ENCODE measurements around the gene NME7.
"Not testable (repeated sequence)": the region's sequence is repeated elsewhere in the genome, so short reads cannot be mapped to it uniquely, and the experiment has no call there.

Gene NME7

GRCh38 chr1:169148472-169149252 is 218.9 kb downstream of the NME7 start:
- no peak for DNase-seq

GRCh38 chr1:169146576-169147214 is 220.9 kb downstream of the NME7 start:
- DNase-seq = no peak

GRCh38 chr1:169144941-169145626 is 222.5 kb downstream of the NME7 start:
- no peak for DNase-seq

GRCh38 chr1:169143984-169144383 is 223.6 kb downstream of the NME7 start:
- no peak for DNase-seq

- no peak for DNase-seq
Observed at GRCh38 chr1:169143346-169143745, 224.3 kb downstream of the NME7 start.

- no peak for DNase-seq
Observed at GRCh38 chr1:169142129-169142528, 225.5 kb downstream of the NME7 start.

GRCh38 chr1:169141356-169141755 is 226.2 kb downstream of the NME7 start:
- no peak for DNase-seq

- no peak for DNase-seq
Observed at GRCh38 chr1:169138866-169139670, 228.5 kb downstream of the NME7 start.

- no peak for DNase-seq
Observed at GRCh38 chr1:169137357-169137756, 230.2 kb downstream of the NME7 start.

GRCh38 chr1:169133801-169134502 is 233.6 kb downstream of the NME7 start:
- DNase-seq = no peak

- DNase-seq = no peak
Observed at GRCh38 chr1:169133228-169133576, 234.4 kb downstream of the NME7 start.

GRCh38 chr1:169132512-169133227 is 234.9 kb downstream of the NME7 start:
- DNase-seq = no peak

- DNase-seq = no peak
Observed at GRCh38 chr1:169130683-169131082, 236.9 kb downstream of the NME7 start.

- no peak for DNase-seq
Observed at GRCh38 chr1:169129109-169129784, 238.3 kb downstream of the NME7 start.

GRCh38 chr1:169128562-169128961 is 239.0 kb downstream of the NME7 start:
- DNase-seq = no peak

- no peak for DNase-seq
Observed at GRCh38 chr1:169127305-169127704, 240.3 kb downstream of the NME7 start.

- no peak for DNase-seq
Observed at GRCh38 chr1:169126335-169126734, 241.3 kb downstream of the NME7 start.

GRCh38 chr1:169125597-169125996 is 242.0 kb downstream of the NME7 start:
- not testable (repeated sequence) for DNase-seq

GRCh38 chr1:169124459-169124858 is 243.1 kb downstream of the NME7 start:
- no peak for DNase-seq

- DNase-seq = no peak
Observed at GRCh38 chr1:169122976-169123375, 244.6 kb downstream of the NME7 start.
